ENCODE results near the gene TTC9B.

Gene TTC9B

DNA sequence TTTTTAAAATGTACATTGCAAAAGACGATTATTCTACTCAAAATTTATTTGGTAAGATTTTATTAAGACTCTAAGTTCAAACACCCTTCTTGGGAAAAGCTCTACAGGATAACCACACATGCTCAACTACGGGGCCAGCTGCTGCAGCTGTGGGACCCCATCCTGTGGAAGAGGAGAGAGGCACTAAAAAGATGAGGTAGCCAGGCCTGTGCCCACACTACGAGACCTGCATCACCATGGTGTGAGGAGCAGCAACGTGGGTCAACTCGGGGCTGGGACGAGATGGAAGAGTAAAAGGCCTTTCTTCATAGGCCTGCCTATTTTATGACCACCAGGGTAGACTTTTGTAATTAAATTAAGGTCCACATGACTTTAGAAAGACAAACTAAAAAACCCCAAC lies 12.9 kb upstream of the TTC9B start:
- 73% methylated on average over 5 of the region's 6 CpGs for WGBS
- H3K27ac ChIP-seq (ENCODE audit: low read depth, low read length), result peak overlapping the region; percentile 69
- no peak overlapping the region for H3K4me3 ChIP-seq (ENCODE audit: low read length)
- peaks cover 23% of the 10 kb centered on the region for H3K4me1 ChIP-seq (ENCODE audit: insufficient read depth, low read length)
- H3K9me3 ChIP-seq (ENCODE audit: insufficient read depth, low read depth, low read length), result no peaks in the 10 kb centered on the region
- peak overlapping the region; percentile 40; the same call in 1 of the 2 replicates for H3K9ac ChIP-seq (ENCODE audit: low read depth, low read length)
- H3K36me3 ChIP-seq (ENCODE audit: insufficient read depth, low read length), result peaks cover 11% of the 10 kb centered on the region
- no peaks in the 10 kb centered on the region for H3K27me3 ChIP-seq (ENCODE audit: insufficient read depth, low read length)

DNA sequence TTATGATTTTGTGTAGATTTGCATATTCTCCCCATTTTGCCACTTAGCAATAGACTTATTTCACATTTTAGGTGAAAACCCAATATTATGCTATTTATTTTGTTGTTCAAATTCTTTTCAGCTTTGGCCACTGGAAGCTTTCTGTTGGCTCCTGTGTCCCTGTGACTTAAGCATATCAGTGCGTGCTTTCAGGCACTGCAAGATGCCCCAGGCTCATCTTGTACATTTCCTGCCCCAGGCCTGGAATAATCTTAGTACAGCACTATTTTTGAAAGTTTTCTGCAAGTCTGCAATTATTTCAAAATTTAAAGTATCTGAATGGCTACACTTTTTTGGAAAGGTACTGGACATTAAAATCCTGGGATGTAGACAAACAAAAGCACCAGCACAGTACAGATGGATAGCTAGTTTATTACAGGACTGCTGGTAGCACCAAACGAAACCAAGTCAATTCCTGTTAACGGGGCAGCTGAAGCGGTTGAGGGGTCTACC lies 11.8 kb upstream of the TTC9B start:
- Histone ChIP-seq H3K27ac (ENCODE audit: low read depth, low read length) (no peak overlapping the region), H3K36me3 (ENCODE audit: insufficient read depth, low read length) (peaks cover 2% of the 10 kb centered on the region; the same call in 1 of the 2 replicates), H3K9me3 (ENCODE audit: insufficient read depth, low read depth, low read length) (no peaks in the 10 kb centered on the region), H3K27me3 (ENCODE audit: insufficient read depth, low read length) (no peaks in the 10 kb centered on the region), H3K4me3 (ENCODE audit: low read length) (no peak overlapping the region), H3K9ac (ENCODE audit: low read depth, low read length) (no peak overlapping the region), H3K4me1 (ENCODE audit: insufficient read depth, low read length) (peaks cover 23% of the 10 kb centered on the region)
- WGBS, result 94% methylated on average over 4 of the region's 4 CpGs

DNA sequence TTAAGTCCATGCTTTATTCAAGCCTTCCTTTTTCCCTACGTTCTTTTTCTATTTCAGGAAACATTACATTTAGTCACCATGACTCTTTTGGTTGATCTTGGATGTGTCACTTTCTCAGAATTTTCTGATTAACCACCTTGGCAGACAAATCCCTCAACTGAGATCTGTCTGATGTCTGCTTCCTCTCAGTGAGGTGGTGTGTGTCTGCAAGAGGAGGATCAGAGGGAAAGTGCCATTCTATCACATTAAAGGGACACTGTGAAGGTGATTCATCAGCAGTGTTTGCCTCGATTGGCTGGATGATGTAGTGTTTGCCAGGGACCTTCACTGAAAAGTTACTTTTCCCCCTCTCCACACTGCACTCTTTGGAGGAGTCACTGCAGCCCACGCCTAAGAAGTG lies 11.3 kb upstream of the TTC9B start:
- H3K4me1 ChIP-seq (ENCODE audit: insufficient read depth, low read length), result peaks cover 23% of the 10 kb centered on the region
- H3K9me3 ChIP-seq (ENCODE audit: insufficient read depth, low read depth, low read length), result no peaks in the 10 kb centered on the region
- no peak overlapping the region for H3K9ac ChIP-seq (ENCODE audit: low read depth, low read length)
- no peak overlapping the region for H3K4me3 ChIP-seq (ENCODE audit: low read length)
- no peaks in the 10 kb centered on the region for H3K27me3 ChIP-seq (ENCODE audit: insufficient read depth, low read length)
- H3K27ac ChIP-seq (ENCODE audit: low read depth, low read length), result no peak overlapping the region
- H3K36me3 ChIP-seq (ENCODE audit: insufficient read depth, low read length), result no peaks in the 10 kb centered on the region
- WGBS, result 76% methylated on average over 2 of the region's 3 CpGs

DNA sequence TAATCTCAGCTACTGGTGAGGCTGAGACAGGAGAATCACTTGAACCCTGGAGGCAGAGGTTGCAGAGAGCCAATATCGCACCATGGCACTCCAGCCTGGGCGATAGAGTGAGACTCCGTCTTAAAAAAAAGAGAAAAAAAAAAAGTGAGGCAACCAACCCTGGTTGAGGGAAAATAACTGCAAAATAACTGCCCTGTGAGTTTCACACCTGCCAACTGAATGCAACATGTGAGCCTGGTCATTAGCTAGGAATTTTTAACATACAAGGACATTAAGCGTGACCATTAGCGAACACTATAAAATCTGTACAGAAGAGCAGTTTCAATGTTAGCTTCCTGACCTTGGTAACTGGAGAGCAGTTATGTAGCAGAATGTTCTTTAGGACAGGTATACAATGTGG lies 10.7 kb upstream of the TTC9B start:
- Histone ChIP-seq H3K36me3 (ENCODE audit: insufficient read depth, low read length) (no peaks in the 10 kb centered on the region), H3K9me3 (ENCODE audit: insufficient read depth, low read depth, low read length) (no peaks in the 10 kb centered on the region), H3K9ac (ENCODE audit: low read depth, low read length) (no peak overlapping the region), H3K4me3 (ENCODE audit: low read length) (no peak overlapping the region), H3K4me1 (ENCODE audit: insufficient read depth, low read length) (peaks cover 23% of the 10 kb centered on the region), H3K27me3 (ENCODE audit: insufficient read depth, low read length) (no peaks in the 10 kb centered on the region), H3K27ac (ENCODE audit: low read depth, low read length) (no peak overlapping the region)
- 94% methylated on average over 5 of the region's 5 CpGs for WGBS

DNA sequence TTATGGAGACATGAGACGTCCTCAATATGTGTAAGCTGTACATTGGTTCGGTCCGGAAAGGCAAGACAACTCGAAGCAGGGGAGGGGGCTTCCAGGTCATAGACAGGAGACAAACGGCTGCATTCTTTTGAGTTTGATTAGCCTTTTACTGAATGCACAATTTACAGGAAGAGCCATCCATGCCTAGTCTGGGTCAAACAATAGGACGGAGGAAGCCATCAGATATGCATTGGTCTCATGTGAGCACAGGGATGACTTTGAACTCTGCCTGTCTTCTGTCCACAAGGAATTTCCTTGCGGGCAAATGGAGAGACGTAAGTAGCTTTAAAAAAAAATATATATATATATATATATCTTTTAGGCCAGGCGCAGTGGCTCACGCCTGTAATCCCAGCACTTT lies 10.2 kb upstream of the TTC9B start:
- Histone ChIP-seq H3K4me1 (ENCODE audit: insufficient read depth, low read length) (peaks cover 23% of the 10 kb centered on the region), H3K9me3 (ENCODE audit: insufficient read depth, low read depth, low read length) (no peaks in the 10 kb centered on the region), H3K27me3 (ENCODE audit: insufficient read depth, low read length) (no peaks in the 10 kb centered on the region), H3K4me3 (ENCODE audit: low read length) (no peak overlapping the region), H3K9ac (ENCODE audit: low read depth, low read length) (no peak overlapping the region), H3K36me3 (ENCODE audit: insufficient read depth, low read length) (no peaks in the 10 kb centered on the region), H3K27ac (ENCODE audit: low read depth, low read length) (no peak overlapping the region)
- WGBS, result 90% methylated on average over 7 of the region's 10 CpGs

DNA sequence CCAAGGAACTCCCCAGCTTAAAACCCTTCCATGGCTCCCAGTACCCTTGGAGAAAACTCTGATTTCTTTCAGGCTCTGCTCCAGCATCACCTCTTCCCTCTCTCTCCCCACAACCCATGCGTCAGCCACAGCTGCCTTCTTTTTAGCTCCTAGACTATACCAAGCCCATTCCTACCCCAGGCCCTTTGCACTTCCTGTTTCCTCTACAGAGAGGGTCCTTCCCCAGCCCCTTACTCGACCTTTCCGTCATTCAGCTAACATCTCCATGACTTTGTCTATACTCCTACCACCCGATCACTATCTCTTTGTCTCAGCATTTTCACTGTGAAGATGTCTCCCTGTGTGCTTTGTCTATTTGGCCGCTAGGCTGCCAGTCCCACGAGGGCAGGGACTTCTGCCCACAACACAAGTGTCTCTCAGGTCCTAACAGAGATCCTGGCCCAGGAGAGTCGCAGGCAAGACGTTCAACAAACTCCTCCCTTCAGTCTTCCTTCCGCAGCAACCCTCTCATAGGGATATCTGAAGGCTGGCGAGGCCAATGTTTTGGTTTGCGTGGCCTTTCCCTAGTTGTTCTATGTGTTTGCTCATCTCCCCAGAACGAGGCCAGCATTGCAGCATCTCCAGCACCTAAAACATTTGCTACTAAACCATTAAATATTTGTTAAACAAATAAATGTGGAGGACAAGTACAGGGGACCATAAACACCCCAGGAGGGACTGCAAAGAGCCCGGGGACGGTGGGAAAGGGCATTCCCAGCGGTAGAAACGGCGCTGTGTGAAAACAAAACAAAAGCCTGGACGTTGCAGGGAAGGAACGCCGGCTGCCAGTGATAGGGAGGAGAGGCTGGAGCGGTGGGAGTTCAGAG lies 7.5 kb upstream of the TTC9B start:
- 73% methylated on average over 21 of the region's 21 CpGs for WGBS
- peaks cover 9% of the 10 kb centered on the region; the same call in 1 of the 2 replicates for H3K4me1 ChIP-seq (ENCODE audit: insufficient read depth, low read length)
- H3K36me3 ChIP-seq (ENCODE audit: insufficient read depth, low read length), result no peaks in the 10 kb centered on the region
- H3K9ac ChIP-seq (ENCODE audit: low read depth, low read length), result no peak overlapping the region
- peaks cover 1% of the 10 kb centered on the region for H3K27me3 ChIP-seq (ENCODE audit: insufficient read depth, low read length)
- no peaks in the 10 kb centered on the region for H3K9me3 ChIP-seq (ENCODE audit: insufficient read depth, low read depth, low read length)
- H3K4me3 ChIP-seq (ENCODE audit: low read length), result no peak overlapping the region; the same call in 1 of the 2 replicates
- H3K27ac ChIP-seq (ENCODE audit: low read depth, low read length), result no peak overlapping the region

DNA sequence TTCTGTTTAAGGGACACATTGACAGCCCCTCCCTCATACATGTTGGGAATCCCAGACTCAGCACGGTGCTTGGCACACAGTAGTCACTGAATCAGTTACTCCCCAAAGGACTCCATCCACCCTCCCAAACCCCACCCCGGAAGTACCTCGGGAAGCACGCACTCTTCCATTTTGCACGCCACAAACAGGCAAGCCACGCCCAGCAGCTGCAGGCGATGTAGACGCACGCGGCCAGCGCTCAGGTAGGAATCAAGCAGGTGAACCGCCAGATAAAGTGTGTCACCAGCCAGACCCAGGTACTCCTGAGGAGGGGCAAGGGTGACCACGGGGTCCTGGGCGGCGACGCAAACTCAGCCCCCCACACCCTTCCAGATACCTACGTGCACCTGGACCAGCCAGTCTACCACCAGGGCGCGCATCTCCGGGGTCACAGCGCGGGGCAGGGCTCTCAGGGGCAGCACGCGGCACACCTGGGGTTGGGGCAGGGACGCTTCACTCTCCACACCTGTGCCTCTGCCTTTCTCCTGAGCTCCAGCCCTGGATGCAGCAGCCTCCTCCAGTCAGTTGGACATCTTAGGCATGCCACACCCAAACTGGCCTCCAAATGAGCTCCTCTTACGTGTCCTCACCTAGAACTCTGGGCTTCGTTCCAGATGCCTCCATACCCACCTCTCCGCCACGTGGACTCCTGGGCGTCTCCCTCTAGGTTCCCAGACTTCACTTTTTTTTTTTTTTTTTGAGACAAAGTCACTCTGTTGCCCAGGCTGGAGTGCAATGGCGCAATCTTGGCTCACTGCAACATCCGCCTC lies 6.4 kb upstream of the TTC9B start:
- no peaks in the 10 kb centered on the region for H3K9me3 ChIP-seq (ENCODE audit: insufficient read depth, low read depth, low read length)
- H3K27me3 ChIP-seq (ENCODE audit: insufficient read depth, low read length), result peaks cover 13% of the 10 kb centered on the region
- H3K36me3 ChIP-seq (ENCODE audit: insufficient read depth, low read length), result no peaks in the 10 kb centered on the region
- H3K27ac ChIP-seq (ENCODE audit: low read depth, low read length), result no peak overlapping the region
- WGBS, result 95% methylated on average over 32 of the region's 32 CpGs
- H3K9ac ChIP-seq (ENCODE audit: low read depth, low read length), result no peak overlapping the region
- no peak overlapping the region for H3K4me3 ChIP-seq (ENCODE audit: low read length)
- H3K4me1 ChIP-seq (ENCODE audit: insufficient read depth, low read length), result no peaks in the 10 kb centered on the region

DNA sequence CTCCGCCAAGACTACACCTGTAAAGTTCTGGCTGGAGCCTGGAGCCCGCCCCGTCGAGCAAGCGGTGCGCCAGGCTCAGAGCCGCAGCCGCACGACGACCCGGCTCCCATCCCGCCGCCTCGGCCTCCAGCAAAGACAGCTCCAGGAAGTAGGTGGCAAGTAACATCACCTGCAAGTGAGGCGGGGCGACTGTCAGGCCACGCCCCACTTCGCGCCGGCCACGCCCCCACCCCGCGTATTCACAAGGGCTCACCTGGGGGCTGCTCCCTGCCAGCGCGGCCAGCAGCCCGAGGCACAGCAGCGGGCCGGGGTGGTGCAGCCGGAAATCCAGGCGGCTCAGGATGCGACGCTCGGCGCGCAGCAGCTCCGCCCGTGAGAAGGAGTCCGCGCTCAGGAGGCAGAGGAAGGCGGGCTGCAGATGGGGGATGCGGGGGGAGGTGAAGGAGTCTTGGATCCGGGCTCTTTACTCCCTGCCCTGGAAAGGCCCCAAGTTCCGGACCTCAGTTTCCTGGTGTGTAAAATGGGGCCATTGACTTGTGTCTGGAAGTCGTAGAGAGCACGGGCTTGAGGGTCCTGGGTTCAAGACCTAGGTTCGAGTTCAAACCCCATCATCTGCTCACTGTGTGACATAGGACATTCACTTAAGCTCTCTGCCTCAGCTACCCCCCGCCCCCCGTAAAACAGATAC lies 5.1 kb upstream of the TTC9B start:
- 93% methylated on average over 48 of the region's 48 CpGs for WGBS
- H3K9ac ChIP-seq (ENCODE audit: low read depth, low read length), result no peak overlapping the region
- H3K36me3 ChIP-seq (ENCODE audit: insufficient read depth, low read length), result no peaks in the 10 kb centered on the region
- no peak overlapping the region; the same call in 1 of the 2 replicates for H3K4me3 ChIP-seq (ENCODE audit: low read length)
- no peaks in the 10 kb centered on the region for H3K4me1 ChIP-seq (ENCODE audit: insufficient read depth, low read length)
- peaks cover 23% of the 10 kb centered on the region for H3K27me3 ChIP-seq (ENCODE audit: insufficient read depth, low read length)
- H3K27ac ChIP-seq (ENCODE audit: low read depth, low read length), result no peak overlapping the region
- no peaks in the 10 kb centered on the region for H3K9me3 ChIP-seq (ENCODE audit: insufficient read depth, low read depth, low read length)

DNA sequence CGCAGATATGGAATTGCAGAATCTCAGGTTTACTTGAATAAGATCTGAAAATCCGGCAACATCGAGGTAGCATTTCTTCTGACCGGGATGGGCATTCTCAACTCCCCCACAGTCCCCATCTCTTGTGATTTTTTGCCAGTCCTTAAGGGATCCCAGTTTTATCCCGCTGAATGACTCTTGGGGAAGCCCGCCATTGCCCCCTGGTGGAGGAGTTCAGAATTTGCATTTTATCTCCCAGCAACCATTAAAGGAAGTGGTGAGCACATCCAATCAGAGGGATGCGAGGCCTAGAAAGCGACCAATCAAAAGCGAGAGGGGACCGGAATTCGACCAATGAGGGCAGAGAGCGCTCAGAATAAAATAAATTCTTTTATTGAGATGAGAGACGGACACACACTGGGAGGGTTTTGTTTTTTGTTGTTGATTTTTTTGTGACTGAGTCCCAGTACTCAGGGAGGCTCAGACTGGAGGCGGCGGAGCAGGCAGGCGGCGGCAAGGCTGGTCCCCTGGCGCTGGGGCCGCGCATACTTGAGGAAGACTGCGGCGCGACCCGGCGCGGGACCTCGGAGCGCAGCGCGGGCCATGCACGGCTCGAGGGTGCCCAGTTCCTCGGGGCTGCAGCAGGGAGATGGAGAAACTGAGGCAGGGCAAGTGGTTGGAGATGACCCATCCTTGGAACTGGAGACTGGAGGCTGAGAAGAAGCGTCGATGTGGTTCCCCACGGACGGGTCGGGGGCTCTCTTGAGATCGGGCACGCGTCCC lies 3.9 kb upstream of the TTC9B start:
- 82% methylated on average over 41 of the region's 41 CpGs for WGBS
- Histone ChIP-seq H3K27me3 (ENCODE audit: insufficient read depth, low read length) (peaks cover 30% of the 10 kb centered on the region), H3K9ac (ENCODE audit: low read depth, low read length) (no peak overlapping the region)

DNA sequence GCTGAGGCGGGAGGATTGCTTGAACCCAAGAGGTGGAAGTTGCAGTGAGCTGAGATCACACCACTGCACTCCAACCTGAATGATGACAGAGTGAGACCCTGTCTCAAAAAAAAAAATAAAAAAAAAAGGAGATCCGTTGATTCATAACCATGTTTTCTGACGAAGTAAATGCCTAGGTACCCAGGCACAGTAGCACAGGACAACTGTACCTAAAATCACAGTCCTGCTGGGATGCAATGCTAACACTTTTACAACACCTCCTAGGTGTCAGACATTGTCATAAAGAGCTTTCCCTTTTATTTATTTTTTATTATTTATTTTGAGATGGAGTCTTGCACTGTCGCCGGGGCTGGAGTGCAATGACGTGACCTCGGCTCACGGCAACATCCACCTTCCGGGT lies 2.5 kb upstream of the TTC9B start:
- Histone ChIP-seq H3K4me3 (ENCODE audit: low read length) (no peak overlapping the region), H3K4me1 (ENCODE audit: insufficient read depth, low read length) (no peaks in the 10 kb centered on the region), H3K9me3 (ENCODE audit: insufficient read depth, low read depth, low read length) (no peaks in the 10 kb centered on the region), H3K27ac (ENCODE audit: low read depth, low read length) (no peak overlapping the region), H3K9ac (ENCODE audit: low read depth, low read length) (no peak overlapping the region), H3K36me3 (ENCODE audit: insufficient read depth, low read length) (no peaks in the 10 kb centered on the region), H3K27me3 (ENCODE audit: insufficient read depth, low read length) (peaks cover 40% of the 10 kb centered on the region)
- WGBS, result 92% methylated on average over 9 of the region's 9 CpGs

More for the DNA sequence above, 3.9 kb upstream of the TTC9B start:
- no peak overlapping the region for H3K27ac ChIP-seq (ENCODE audit: low read depth, low read length)
- no peak overlapping the region for H3K4me3 ChIP-seq (ENCODE audit: low read length)
- no peaks in the 10 kb centered on the region for H3K9me3 ChIP-seq (ENCODE audit: insufficient read depth, low read depth, low read length)
- H3K4me1 ChIP-seq (ENCODE audit: insufficient read depth, low read length), result no peaks in the 10 kb centered on the region
- no peaks in the 10 kb centered on the region for H3K36me3 ChIP-seq (ENCODE audit: insufficient read depth, low read length)
